ENCODE results near the gene FHOD3.
"Not testable (repeated sequence)": the region's sequence is repeated elsewhere in the genome, so short reads cannot be mapped to it uniquely, and the experiment has no call there.

Gene FHOD3

DNA sequence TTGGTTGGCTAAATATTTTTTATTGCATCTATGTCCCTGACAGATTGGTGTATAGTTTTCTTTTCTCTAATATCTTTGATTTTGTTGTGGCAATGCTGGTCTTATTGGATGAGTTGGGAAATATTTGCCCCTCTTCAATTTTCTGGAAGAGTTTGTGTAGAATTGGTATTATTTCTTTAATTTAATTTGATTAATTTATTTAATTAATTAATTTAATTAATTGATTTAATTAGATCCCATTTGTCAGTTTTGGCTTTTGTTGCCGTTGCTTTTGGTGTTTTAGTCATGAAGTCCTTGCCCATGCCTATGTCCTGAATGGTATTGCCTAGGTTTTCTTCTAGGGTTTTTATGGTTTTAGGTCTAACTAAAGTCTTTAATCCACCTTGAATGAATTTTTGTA, 253.8 kb downstream of the FHOD3 start:
- DNase-seq (ENCODE audit: low read depth): not testable (repeated sequence)

DNA sequence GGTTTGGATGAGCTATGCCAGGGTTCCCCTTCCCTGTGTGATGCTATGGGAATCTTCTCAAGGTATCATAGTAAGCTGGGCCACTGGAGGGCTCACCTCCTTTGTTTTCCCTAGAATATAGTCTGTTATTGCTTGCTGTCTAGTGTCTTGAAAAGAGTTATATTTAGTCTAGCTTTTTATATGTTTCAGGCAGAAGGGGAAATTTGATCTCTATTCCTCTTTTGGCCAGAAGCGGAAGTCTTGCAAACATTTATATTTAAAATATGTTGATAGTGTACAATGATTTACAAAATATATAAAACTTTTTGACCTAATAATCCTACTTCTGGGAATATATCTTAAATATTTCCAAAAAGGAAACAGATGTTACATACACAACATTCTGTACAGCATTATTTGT, 260.7 kb downstream of the FHOD3 start:
- DNase-seq (ENCODE audit: low read depth): no peak

DNA sequence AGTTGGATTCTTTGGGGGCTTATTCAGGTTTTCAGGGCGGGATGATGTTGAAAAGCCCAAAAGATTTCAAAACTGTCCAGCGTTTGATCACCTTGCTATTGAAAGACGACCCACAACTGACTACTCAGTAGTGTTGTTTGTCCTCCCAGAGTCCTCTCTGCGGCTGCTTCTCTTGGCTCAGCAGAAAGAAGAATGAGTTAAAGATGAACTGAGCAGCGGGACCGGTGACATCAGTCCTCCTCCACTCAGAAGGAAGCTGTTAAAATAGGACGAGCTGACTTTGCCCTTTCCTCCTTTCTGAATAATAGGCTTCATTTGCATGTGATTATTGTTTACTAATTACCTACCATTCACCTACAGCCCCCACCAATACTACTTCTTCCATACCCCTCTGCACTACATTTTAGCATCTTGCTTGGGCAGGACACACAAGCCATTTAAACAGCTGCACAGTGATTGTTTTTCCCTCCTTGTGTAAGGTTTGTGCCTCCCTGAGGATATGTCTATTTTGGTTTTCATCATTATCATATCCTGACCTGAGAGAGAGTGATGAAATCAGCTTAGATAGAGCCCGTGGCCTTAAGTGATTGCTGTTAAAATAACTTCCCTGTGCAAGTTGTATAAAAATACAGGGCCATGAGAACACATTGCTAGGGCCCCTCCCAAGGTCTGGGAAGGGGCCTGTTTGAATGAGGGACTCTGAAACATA, 261.8 kb downstream of the FHOD3 start:
- no peak for DNase-seq (ENCODE audit: low read depth)

DNA sequence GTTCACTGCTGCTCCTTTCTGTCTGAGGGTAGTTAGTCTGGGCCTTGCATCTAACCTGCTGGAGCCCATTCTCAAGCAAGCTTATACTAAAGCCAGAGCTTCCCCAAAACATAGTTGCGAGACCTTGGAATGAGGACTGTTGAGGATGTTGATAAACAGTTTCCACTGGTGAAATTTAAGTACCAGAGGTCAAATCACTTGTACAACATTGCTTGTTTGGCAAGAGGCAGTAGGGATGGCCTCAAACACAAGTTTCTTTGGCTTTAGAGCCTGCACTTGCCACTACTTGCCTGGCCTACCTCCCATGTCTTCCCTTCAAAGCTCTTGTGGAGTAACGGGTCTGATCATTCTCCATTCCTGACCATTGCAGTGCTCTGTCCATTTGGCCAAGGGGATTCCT, 262.7 kb downstream of the FHOD3 start:
- DNase-seq (ENCODE audit: low read depth): no peak

DNA sequence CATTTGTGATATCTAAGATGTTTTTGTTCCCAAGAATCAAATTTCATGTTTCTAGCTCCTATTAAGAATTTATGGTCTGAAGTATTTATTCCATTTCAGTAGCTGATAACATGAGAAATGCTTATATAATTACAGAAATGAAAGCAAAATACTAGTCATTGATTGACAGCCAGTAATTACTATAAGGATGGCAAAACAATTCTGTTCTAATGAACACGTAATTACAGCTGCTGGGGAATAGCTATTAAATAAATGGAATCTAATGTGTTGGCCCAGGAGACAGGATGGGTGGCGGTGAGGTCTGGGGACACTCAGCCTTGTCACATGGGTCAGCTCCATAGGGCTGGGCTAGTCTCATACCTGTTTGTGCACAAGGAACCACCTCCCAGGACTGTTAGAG, 263.5 kb downstream of the FHOD3 start:
- no peak for DNase-seq (ENCODE audit: low read depth)

DNA sequence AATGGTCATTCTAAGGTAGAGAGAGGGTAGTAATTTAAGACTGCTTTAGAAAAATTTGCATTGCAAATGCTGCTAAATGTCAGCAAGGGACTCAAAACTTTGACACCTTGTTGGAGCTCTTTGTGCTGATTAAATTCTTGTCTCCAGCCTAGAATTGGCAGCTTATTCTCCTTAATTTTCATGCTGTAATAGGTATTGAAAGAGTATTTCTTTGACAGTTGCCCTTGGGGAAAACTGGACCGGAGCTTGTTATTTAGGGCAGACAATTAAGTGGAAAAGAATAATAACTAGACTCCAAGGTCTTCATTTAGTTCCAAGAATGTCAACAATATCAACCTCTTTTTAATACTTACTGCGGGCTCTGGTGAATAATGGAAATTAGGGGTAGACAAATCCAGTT, 267.3 kb downstream of the FHOD3 start:
- no peak for DNase-seq (ENCODE audit: low read depth)

DNA sequence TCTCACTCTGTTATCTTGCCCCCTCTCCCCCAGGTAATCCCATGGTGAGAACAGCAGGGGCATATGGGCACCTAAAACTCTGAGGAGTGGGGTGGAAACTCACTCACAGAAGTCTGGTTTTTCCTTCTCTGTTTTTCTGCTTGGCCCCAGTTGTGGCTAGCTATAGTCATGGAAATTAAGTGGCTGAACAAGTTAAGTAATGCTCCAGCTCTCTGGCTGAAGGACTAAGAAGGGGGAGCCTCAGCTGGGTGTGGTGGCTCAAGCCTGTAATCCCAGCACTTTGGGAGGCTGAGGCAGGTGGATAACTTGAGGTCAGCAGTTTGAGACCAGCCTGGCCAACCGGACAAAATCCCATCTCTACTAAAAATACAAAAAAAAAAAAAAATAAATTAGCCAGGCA, 270.3 kb downstream of the FHOD3 start:
- DNase-seq (ENCODE audit: low read depth): no peak

DNA sequence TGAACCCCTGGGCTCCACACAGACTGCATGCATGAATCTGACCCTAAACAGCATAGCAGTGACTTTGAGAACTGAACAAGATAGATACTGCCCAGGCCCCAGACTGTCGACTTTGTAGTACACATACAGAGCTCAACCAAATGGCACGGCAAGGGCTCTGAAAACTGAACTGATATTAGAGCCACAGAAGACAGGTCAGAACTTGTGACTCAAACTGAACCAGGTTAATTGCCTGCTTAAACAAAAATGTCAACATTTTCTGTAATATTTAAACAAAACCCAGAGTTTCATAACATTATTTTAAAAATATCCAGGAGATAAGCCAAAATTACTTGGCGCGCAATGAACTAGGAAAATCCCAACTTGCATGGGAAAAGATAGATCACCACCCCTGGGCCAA, 271.0 kb downstream of the FHOD3 start:
- DNase-seq (ENCODE audit: low read depth): no peak

DNA sequence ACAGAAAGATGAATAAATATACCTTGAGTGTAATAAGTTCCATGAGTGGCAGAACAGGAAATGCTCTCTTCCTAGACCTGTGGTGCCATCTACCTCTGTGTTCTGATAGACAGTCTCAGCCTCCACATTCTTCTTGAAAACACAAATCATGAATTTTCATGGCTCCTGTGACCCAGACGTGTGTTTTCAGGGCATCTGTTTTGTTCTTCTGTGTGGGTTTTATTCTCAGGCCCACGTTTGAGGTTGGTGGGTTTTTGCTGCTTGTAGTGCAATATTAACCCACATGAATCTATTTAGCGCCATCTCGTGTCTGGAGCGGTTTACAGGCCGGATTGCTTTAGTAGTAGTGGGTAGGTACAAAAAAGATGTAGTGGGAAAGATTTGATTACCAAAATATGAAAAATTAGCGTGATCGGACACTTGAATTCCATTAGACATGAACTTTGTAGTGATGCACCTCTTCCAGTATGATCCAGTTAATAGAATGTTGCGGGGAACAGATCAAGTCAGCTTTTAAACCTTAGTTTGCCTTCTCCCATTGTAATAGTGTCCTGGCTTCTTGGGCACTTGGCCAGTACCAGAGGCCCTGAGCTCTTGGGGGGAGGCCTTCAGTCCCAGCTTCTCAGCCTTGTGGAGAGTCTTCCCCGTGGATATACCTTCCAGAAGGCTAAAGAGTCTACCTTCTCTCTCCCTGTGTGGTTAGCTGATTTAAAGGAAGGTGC, 274.8 kb downstream of the FHOD3 start:
- DNase-seq (ENCODE audit: low read depth): no peak

DNA sequence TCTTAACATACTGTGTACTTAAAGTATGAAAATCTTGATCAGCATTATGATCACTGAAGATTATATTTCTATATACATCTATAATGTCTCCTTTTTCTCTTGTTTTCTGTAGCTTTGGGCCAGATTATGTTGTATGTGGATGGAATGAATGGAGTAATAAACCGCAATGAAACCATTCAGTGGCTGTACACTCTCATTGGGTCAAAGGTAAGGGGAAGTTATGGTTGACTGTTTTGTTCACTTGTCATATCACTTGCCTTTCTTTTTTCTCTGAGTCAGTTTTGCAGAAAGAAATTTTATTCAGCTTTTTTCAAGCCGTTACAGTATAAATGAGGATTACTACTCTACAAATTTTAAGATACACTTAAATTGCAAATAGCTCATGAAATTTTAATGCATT, 278.8 kb downstream of the FHOD3 start:
- no peak for DNase-seq (ENCODE audit: low read depth)

DNA sequence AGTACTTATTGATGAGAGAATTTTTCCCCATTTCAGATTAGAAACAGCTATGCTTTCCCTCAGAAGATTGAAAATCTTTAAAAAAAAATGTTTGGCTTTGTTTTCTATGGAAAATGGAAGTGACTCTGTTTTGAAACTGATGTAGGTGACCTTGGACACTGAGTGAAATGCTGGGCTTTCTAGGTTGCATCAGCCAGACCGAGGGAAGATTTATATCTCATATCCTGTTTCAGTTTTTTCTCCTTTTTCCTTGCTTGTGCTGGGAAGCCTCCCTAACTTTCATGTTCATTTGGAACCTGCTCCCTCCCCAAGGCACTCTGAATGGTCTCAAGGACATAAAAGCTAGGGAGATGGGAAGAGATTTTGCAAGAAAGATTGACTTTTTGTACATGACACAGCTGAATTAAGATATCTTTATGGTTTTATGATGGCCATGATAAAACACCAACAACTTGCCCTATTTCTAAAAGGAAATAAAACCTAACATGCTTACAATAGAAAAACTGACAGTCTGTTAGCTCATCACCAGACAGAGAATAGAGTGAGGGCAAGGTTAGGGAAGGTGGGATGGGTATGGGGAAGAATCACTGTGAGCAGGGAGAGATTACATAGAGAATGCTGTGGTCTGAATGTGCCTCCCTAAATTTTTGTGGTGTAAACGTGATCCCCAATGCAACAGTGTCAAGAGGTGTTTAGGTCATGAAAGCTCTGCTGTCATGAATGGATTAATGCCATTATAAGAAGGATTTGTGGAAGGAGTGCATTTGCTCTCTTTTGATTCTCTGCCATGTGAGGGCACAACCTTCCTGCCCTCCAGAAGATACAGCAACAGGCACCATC, 281.6 kb downstream of the FHOD3 start:
- DNase-seq (ENCODE audit: low read depth): no peak

DNA sequence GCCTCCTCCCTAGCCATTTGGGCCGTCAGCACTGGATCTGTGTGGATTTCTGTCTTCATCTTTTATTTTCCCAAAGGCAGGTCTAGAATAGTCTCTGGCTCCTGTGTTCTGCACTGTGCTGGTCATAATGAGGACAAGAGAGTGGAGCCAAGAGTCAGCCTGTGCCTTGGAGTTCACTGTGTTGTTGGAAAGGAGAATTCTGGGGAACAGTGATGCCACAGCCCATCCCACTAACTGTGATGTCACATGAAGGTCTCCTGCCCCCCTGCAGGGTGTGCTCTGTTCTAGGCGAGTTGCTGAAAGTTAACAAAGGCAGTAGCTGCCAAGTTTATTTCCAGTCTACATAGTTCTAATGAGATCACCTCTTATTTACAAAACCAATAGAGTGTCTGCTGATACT, 282.8 kb downstream of the FHOD3 start:
- DNase-seq (ENCODE audit: low read depth): no peak

DNA sequence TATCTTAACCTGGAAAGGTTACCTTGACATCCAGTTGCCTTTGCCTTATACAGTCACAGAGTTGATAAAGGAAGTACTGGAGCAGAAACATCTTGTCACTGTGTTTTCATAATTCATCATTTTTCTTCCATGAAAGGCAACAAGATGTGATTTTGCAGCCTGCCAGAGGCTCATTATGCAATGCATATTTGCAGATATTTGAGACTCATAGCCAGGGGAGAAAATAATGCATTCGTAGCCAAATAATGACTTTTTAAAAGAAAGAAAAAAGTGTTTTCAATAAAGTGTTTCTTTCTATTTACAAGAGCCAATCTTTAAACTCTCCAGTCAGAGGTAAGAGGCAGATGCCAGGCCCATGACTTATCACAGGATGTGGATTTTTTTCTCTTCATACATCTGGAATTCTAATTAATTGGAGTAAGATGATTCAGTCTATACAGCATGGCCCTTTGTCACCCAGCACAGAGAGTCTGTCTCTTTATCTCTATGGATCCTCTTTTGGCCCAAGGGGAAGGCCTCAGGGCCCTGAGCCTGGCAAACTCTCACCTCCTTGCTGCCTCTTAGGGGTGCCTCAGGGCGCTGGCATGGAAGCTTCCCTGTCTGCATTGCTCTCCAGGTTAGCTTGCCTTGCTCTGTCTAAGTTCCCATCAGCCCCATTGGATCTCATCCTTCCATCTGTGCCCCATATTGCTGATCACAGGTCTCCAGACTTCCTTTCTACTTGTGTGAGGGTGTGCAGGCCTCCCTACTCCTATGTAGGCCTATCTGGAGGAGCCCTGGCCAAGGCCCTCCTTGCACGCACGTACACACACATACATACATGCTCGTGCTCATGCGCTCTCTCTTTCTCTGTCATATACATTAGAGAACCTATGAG, 283.6 kb downstream of the FHOD3 start:
- DNase-seq (ENCODE audit: low read depth): no peak

DNA sequence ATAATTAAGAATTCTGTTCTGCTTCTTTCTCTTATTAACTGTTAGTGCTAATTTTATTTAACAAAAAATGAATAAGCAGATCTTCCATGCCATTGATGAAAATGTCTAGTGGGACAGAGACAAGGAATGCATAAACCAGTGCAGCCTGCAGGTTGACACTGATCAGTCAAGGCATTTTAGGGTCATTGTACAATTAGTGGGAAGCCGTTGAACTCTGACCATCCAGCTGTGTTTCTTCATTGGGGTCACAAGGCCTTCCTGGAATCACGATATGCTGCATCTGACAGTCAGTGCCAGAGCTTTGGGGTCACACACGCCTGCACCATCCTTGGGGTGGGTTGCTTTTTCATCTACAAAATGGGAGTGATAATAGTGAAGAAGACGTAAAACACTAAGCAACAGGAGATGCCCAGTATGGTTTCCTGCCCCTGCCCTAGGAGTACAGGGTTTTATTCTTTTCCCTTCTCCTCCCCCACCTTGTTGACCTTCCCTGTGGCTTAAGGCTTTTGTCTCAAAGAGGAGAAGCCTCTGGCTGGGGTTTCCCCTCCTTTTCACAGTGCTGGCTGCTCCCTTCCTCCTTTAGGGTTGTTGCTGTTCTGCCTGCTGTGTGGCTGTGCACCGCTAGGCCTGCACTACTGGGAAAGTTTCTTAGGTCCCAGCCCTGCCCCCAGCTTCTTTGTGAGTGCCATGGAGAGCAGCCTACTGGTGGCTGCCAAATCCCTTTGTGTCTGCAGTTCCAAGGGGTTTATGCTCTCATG, 285.7 kb downstream of the FHOD3 start:
- no peak for DNase-seq (ENCODE audit: low read depth)

DNA sequence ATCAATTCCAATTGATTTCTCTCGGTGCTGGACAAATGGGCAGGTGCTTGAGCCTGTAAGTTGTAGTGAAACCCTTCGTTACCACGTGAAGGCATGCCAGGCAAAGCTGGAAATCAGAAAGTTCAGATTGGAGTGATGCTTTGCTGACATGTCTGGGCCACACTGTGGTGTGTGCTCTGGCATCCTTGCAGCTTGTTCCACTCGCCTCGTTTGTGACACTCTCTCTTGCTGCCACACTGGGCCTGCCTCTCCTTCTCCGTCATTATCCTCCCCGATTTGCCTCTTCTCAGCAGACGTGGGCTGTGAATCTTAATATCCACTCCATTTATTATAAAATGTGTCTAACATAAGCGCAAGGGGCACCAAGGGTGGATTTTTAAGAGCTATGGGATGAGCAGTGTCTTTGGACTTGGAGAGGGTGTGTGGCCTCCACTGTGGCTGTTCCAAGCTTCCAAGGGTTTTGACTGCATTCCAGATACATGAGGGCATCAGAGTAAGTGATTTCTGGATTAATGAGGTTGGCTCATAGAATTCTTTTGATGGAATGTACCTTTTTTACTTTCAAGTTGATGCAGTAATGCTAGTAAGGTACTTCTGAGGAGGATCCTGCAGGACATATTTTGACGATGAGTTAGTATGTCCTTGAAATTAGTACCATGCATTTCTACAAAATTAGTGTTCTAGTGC, 292.5 kb downstream of the FHOD3 start:
- no peak for DNase-seq (ENCODE audit: low read depth)

DNA sequence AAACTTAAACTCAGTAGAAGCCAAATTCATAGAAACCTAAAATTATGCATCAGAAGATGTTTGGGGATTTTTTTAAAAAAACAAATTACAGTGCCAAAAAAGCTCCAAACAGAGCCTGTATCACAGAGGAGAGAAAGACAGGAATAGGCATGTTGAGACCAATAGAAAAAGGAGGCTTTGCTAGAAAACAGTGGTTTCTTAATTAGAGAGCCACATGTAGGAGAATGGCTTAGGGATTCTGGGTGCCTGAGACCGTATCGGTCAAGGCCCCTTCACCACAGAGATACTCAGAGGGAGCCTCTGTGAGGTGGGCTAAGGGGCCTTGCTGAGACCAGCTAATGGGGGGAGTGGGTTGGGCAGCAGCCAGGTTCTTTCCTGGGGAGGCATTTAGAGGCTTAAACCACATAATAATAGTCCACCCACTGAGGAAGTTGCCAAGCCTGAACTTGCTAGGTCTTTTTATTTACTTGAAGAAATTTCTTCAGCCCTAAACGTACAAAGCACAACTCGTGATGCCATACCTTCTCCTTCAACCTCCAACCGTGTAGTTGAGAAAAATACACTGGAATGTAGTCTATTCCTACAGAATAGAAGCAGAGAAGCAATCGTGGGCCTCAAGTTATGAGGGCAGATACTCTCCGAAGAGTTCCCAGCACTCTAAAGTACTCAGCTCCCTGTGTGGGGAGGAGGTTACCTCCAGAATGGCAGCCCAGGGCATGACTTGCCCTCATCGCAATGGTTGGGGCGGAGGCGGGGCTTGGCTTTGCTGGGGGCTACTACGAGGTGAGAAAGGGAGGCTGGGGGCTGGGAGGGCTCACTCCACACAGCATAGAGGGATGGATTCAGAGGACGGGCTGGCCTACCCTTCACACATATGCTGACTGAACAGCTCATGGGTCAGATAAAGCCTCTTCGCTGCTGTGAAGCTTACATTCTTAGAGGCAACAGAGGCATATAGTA, 293.4 kb downstream of the FHOD3 start:
- no peak for DNase-seq (ENCODE audit: low read depth)

DNA sequence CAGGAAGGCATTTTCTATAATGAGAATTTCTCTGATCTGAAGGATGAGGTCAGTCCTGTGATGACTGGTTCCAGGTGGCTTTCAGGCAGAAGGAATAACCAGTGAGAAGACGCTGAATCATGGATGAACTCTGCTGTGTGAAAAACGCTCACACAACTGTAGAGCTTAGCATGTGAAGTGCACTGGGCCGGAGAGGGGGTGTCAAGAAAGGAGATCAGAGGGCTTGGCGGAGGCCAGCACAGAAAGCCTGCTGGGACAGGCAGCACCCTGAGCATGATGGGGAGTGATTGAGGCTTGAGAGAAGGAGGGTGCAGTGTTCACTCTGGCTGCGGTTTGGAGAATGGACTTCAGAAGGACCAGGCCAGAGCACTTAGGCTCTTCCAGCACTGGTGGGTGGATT, 294.8 kb downstream of the FHOD3 start:
- no peak for DNase-seq (ENCODE audit: low read depth)

DNA sequence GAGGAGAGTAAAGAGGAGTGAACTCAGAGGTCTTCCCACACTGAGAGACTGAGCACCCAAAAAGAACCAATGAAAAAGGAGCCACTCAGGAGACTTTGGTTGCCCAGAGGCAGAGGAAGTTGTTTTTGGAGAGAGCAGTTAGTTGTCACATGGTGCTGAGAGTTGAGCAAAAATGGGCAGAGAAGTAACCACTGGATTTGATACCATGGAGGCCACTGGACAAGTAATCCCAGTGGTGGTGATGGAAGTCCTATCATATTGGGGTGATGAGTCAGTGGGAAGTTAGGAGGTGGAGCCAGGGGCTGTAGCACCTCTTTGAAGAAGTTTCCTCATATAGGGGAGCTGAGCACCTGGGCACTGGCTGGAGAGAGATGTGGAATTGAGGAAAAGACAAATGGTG, 295.5 kb downstream of the FHOD3 start:
- DNase-seq (ENCODE audit: low read depth): no peak

DNA sequence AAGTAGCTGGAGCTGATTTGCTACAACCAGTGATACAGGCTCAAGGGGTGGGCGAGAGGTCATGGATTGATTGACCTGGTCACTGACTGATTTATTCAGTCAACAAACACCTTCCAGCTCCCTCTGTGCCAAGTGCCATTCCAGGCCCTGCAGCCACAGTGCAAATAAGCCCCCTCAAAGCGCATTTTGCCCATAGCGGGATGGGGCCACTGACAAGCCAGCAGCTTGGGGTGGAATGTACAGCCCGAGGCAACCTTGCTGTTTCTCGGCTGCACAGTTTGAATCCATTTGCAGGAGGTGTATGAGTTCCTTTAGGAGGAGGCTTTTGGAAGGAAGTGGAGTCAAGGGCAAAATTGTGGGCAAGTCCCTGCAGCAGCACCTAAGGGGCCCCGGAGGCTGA, 296.1 kb downstream of the FHOD3 start:
- no peak for DNase-seq (ENCODE audit: low read depth)

DNA sequence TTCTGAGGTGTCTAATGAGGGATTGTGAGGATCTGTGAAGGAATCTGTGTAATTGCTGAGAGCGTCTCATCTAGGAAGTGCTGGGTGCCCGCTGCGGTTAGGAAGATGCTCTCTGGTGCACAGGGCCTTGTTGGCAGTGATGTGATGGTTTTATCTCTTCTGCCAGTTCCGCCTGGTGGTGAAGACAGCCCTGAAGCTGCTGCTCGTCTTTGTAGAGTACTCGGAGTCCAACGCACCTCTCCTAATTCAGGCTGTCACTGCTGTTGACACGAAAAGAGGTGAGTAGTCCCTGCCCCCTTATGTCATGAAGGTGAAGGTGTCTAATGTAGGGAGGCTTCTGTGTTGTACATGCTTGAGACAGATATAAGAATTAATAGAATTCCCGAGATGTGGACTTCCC, 297.1 kb downstream of the FHOD3 start:
- DNase-seq (ENCODE audit: low read depth): no peak
